PFSK-1 (cell line): ENCODE data around the gene PDE3A.

Experiments
- POLR2AphosphoS5 ChIP-seq: IDR thresholded peaks from 2 replicates; pipeline ENCODE4 v1.6.1; 2012; ENCODE audit warnings: low read depth, mild to moderate bottlenecking, control low read depth, low read length, moderate library complexity
- SIN3A ChIP-seq: IDR thresholded peaks from 2 replicates; pipeline ENCODE4 v1.6.1; 2012; ENCODE audit warnings: mild to moderate bottlenecking, low read length, moderate library complexity, borderline replicate concordance; ENCODE audit not compliant: insufficient read depth

GRCh38 chr12:20382117-20382516 lies 13.8 kb downstream of the PDE3A start:
- TF ChIP-seq SIN3A (no peak), POLR2AphosphoS5 (no peak)
